CD8-positive, alpha-beta memory T cell (primary cell): ENCODE data around the gene BEST1. TPM values are rescaled to one million over a fixed set of nuclear protein-coding genes. Genes with fewer than 3 reads are reported as not detected.
A peak's percentile ranks its signal among the peaks of the same experiment; 100 is the strongest.

ENCODE experiments used
- CTCF ChIA-PET: fragments of 350-600 bp; sonication (Branson Sonifier 250); formaldehyde crosslinking; loops from one replicate; lab custom pipeline; 2021; ENCODE audit warnings: antibody characterized with exemption; lab: Charles Lee
- POLR2A ChIA-PET: fragments of 350-600 bp; sonication (Branson Sonifier 250); formaldehyde crosslinking; loops from one replicate; lab custom pipeline; 2021; ENCODE audit warnings: antibody characterized with exemption; lab: Charles Lee
- DNase-seq, 5 donors: peaks; one replicate each; pipeline versions ENCODE4 v3.0.0 to v3.0.0-alpha.2; 2020 to 2022; ENCODE audit warnings: mixed read lengths in 1 of 5
- H3K27ac ChIP-seq: one replicate; pipeline ENCODE4 v1.7.0; 2013; ENCODE audit warnings: low read depth, mild to moderate bottlenecking, low read length, moderate library complexity
- H3K27me3 ChIP-seq: 2 replicates; pipeline ENCODE4 v1.7.0; 2013; ENCODE audit warnings: low read length, mild to moderate bottlenecking; ENCODE audit not compliant: insufficient read depth, poor library complexity, severe bottlenecking
- H3K36me3 ChIP-seq: 2 replicates; pipeline ENCODE4 v1.7.0; 2013; ENCODE audit warnings: mild to moderate bottlenecking, low read length, moderate library complexity; ENCODE audit not compliant: insufficient read depth
- H3K4me1 ChIP-seq: 2 replicates; pipeline ENCODE4 v1.7.0; 2013; ENCODE audit warnings: mild to moderate bottlenecking, low read length, moderate library complexity; ENCODE audit not compliant: insufficient read depth
- H3K4me3 ChIP-seq: 2 replicates; pipeline ENCODE4 v1.7.0; 2013; ENCODE audit warnings: mild to moderate bottlenecking, low read length
- H3K9me3 ChIP-seq: 2 replicates; pipeline ENCODE4 v1.7.0; 2013; ENCODE audit warnings: mild to moderate bottlenecking, low read length
- H3K27ac Mint-ChIP-seq, 8 donors: one replicate each; pipeline ENCODE4 v1.8.0; 2020 to 2021; ENCODE audit warnings: mixed read lengths in 8 of 8, mild to moderate bottlenecking in 6 of 8, inconsistent platforms in 3 of 8, moderate library complexity in 3 of 8
- H3K27me3 Mint-ChIP-seq, 2 donors: one replicate each; pipeline ENCODE4 v1.8.0; 2020 to 2021; ENCODE audit warnings: mixed read lengths in 2 of 2, mild to moderate bottlenecking in 1 of 2, moderate library complexity in 1 of 2
- H3K36me3 Mint-ChIP-seq, 3 donors: one replicate each; pipeline ENCODE4 v1.8.0; 2020 to 2021; ENCODE audit warnings: mixed read lengths in 3 of 3, inconsistent platforms in 1 of 3, mild to moderate bottlenecking in 1 of 3
- H3K4me1 Mint-ChIP-seq, 3 donors: one replicate each; pipeline ENCODE4 v1.8.0; 2020 to 2021; ENCODE audit warnings: mixed read lengths in 3 of 3, inconsistent platforms in 1 of 3, mild to moderate bottlenecking in 1 of 3
- H3K4me3 Mint-ChIP-seq, 7 donors: one replicate each; pipeline ENCODE4 v1.8.0; 2020 to 2021; ENCODE audit warnings: mixed read lengths in 7 of 7, mild to moderate bottlenecking in 6 of 7, moderate library complexity in 4 of 7, inconsistent platforms in 2 of 7
- H3K9me3 Mint-ChIP-seq, 5 donors: one replicate each; pipeline ENCODE4 v1.8.0; 2020 to 2022; ENCODE audit warnings: mixed read lengths in 5 of 5, mild to moderate bottlenecking in 3 of 5, moderate library complexity in 2 of 5, inconsistent platforms in 1 of 5
- polyA plus RNA-seq: library from polyadenylated mRNA; unstranded; fragments of 300-500 nt; fragmentation: Illumina TruSeq; gene quantifications from one replicate; pipeline ENCODE4 v1.2.3, GENCODE V29; 2021
- total RNA-seq, 2 experiments: library from RNA; stranded (reverse); gene quantifications; one replicate each; pipeline ENCODE4 v1.2.3, GENCODE V29; 2021

BEST1 gene
- total RNA-seq (under 1 TPM in 1 of 2 experiments, not detected in 1; 0.09 TPM), polyA plus RNA-seq (1.5 TPM)

DNA sequence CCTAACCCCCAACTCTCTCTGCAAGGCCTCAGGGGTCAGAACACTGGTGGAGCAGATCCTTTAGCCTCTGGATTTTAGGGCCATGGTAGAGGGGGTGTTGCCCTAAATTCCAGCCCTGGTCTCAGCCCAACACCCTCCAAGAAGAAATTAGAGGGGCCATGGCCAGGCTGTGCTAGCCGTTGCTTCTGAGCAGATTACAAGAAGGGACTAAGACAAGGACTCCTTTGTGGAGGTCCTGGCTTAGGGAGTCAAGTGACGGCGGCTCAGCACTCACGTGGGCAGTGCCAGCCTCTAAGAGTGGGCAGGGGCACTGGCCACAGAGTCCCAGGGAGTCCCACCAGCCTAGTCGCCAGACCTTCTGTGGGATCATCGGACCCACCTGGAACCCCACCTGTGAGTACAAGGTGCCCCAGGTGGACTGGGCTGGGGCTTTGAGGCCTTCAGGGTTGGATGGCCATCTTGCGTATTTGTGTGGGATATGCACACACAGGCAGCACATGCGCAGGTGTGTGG is at the start of gene BEST1:
Gene BEST1 (plus strand): TSS at position 317 of the 513 bp plus-strand sequence. CDS start 1,456 bp downstream, outside the sequence.
- Mint-ChIP-seq H3K27ac (peak within 1 kb of the TSS in 3 of 8 donors; percentile 35 to 70 (median 52)), H3K4me1 (peaks cover 0 to 3% (median 0%) of the 10 kb centered on the region in 3 donors), H3K9me3 (no peaks in the 10 kb centered on the region), H3K36me3 (no peaks in the 10 kb centered on the region), H3K27me3 (peaks cover 16 to 26% of the 10 kb centered on the region in 2 donors), H3K4me3 (no peak within 1 kb of the TSS)
- Histone ChIP-seq H3K36me3 (no peaks in the 10 kb centered on the region), H3K27me3 (no peaks in the 10 kb centered on the region), H3K9me3 (no peaks in the 10 kb centered on the region), H3K4me3 (no peak within 1 kb of the TSS), H3K4me1 (no peaks in the 10 kb centered on the region), H3K27ac (peak within 1 kb of the TSS; percentile 60)
- POLR2A ChIA-PET: no interaction called here
- DNase-seq: no peak
- CTCF ChIA-PET: interaction anchor here (1.1 to 6.8 kb wide), 6 partner anchors 18 to 158 kb away, joined by 3 to 45 read pairs (median 7); no protein-coding TSS in a partner anchor

DNA sequence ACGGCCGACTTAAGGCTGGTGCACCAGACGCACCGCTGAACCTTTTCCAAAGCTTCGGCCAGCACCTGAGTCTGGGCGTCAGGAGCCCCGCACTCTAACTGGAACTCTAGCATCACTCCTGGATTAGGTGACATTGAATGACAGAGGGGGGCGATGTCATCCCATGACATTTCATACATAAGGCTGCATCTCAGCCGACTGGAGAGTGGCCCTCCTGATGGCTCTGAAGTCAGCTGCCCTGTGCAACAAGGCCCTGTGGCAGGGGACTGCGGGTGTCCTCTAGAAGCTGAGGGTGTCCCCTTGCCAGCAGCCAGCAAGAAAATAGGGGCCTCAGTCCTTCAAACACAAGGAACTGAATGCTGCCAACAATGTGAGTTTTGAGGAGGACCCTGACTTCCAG is 48.8 kb upstream of the BEST1 start:
- CTCF ChIA-PET: interaction anchor here (1.0 to 10.8 kb wide), 3 partner anchors 67 to 206 kb away, joined by 3 to 232 read pairs (median 91); no protein-coding TSS in a partner anchor
- H3K27me3 Mint-ChIP-seq: peaks cover 0 to 4% of the 10 kb centered on the region in 2 donors
- Histone ChIP-seq H3K27me3 (no peaks in the 10 kb centered on the region), H3K36me3 (no peaks in the 10 kb centered on the region), H3K4me3 (no peak overlapping the region), H3K27ac (no peak overlapping the region), H3K4me1 (no peaks in the 10 kb centered on the region), H3K9me3 (no peaks in the 10 kb centered on the region)
- POLR2A ChIA-PET: no interaction called here
- no peaks in the 10 kb centered on the region for H3K36me3 Mint-ChIP-seq
- peak overlapping the region in 1 of 8 donors; percentile 72 for H3K27ac Mint-ChIP-seq
- no peak overlapping the region for H3K4me3 Mint-ChIP-seq
- H3K4me1 Mint-ChIP-seq: peaks cover 5 to 11% (median 6%) of the 10 kb centered on the region in 3 donors
- no peak for DNase-seq
- H3K9me3 Mint-ChIP-seq: no peaks in the 10 kb centered on the region

DNA sequence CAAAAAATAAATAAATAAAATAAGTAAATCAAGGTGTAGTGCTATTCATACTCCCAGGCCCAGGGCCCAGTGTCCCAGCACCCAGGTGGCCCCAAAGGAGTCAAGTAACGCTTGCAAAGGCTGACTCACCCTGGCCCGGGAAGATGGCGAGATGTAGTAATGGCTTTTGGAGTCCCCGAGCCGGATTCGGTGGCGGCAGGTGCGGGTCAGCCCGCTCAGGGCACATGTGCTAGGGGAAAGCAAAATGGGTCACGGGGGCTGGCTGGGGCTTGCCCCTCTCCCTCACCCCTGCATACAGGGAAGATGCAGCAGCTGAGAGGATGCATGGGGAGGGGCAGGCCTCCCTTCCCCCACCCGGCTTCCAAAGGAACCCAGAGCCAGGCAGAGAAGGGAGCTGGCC is 47.8 kb upstream of the BEST1 start:
- POLR2A ChIA-PET: no interaction called here
- no peak for DNase-seq

DNA sequence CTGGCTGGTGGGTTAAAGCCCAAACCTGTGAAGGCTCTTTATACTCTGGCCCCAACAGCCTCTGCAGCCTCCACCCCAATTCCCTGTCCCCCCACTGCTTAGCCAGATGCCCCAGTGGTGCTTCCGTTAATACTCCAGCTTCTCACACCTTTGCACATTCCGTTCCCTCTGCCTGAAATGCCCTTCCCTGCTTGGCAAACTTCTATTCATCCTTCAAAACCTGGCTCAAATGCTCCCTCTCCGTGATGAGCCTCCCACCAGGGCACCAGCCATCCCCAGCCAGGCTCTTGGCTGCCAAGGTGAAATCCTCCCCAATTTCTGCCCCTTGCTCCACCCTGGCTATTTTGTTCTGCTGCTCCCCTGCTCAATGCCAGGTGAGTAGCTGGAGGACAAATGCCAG is 46.3 kb upstream of the BEST1 start:
- H3K27ac Mint-ChIP-seq: peak overlapping the region in 1 of 8 donors; percentile 85
- no peak overlapping the region for H3K4me3 Mint-ChIP-seq
- POLR2A ChIA-PET: no interaction called here

More for the DNA sequence above, 47.8 kb upstream of the BEST1 start:
- no peaks in the 10 kb centered on the region for H3K36me3 Mint-ChIP-seq
- peaks cover 5 to 11% (median 6%) of the 10 kb centered on the region in 3 donors for H3K4me1 Mint-ChIP-seq
- H3K27ac Mint-ChIP-seq: no peak overlapping the region
- no peaks in the 10 kb centered on the region for H3K36me3 ChIP-seq
- H3K27ac ChIP-seq: no peak overlapping the region
- no peaks in the 10 kb centered on the region for H3K9me3 Mint-ChIP-seq
- peaks cover 0 to 4% of the 10 kb centered on the region in 2 donors for H3K27me3 Mint-ChIP-seq
- H3K9me3 ChIP-seq: no peaks in the 10 kb centered on the region
- H3K4me3 ChIP-seq: no peak overlapping the region
- H3K4me1 ChIP-seq: no peaks in the 10 kb centered on the region
- no peak overlapping the region for H3K4me3 Mint-ChIP-seq
- CTCF ChIA-PET: interaction anchor here (1.3 to 10.8 kb wide), 4 partner anchors 45 to 205 kb away, joined by 3 to 232 read pairs (median 49); no protein-coding TSS in a partner anchor
- no peaks in the 10 kb centered on the region for H3K27me3 ChIP-seq

DNA sequence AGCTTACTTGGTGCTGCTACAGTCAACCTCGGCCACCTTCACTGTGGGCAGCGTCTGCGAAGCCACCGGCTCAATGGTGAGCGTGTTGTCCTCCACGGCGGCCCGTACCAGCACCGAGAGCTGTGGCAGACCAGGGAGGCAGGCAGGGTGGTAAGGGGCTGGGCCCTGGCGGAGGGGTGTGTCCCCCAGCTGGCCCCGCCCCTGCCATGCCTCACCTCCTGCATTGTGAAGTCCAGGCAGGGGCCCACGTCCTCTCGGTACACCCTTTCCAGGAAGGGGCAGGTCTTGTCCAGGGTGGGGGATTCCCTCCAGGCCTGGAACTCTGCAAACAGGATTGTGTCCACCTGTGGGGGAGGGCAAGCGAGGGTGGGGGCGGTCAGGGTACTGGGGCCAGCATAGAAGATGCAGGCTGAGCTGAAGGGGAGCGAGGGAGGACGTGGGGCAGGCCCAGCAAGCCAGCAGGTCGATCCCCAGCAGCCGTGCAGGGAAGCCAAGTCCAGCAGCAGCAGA is 45.6 kb upstream of the BEST1 start:
- Histone ChIP-seq H3K9me3 (no peaks in the 10 kb centered on the region), H3K4me1 (no peaks in the 10 kb centered on the region), H3K27ac (no peak overlapping the region), H3K4me3 (no peak overlapping the region), H3K36me3 (no peaks in the 10 kb centered on the region), H3K27me3 (no peaks in the 10 kb centered on the region)
- H3K27ac Mint-ChIP-seq: no peak overlapping the region
- H3K27me3 Mint-ChIP-seq: peaks cover 0 to 2% of the 10 kb centered on the region in 2 donors
- H3K36me3 Mint-ChIP-seq: no peaks in the 10 kb centered on the region
- ChIA-PET POLR2A (no interaction called here), CTCF (interaction anchor here (1.8 to 10.8 kb wide), 3 partner anchors 42 to 203 kb away, joined by 4 to 232 read pairs (median 7); no protein-coding TSS in a partner anchor)
- no peak overlapping the region for H3K4me3 Mint-ChIP-seq
- H3K4me1 Mint-ChIP-seq: no peaks in the 10 kb centered on the region
- no peaks in the 10 kb centered on the region for H3K9me3 Mint-ChIP-seq
- no peak for DNase-seq

More for the DNA sequence above, 46.3 kb upstream of the BEST1 start:
- Histone ChIP-seq H3K27me3 (no peaks in the 10 kb centered on the region), H3K4me3 (no peak overlapping the region), H3K4me1 (no peaks in the 10 kb centered on the region), H3K36me3 (no peaks in the 10 kb centered on the region), H3K27ac (no peak overlapping the region), H3K9me3 (no peaks in the 10 kb centered on the region)
- Mint-ChIP-seq H3K9me3 (no peaks in the 10 kb centered on the region), H3K36me3 (no peaks in the 10 kb centered on the region), H3K27me3 (peaks cover 0 to 2% of the 10 kb centered on the region in 2 donors), H3K4me1 (peaks cover 5 to 7% (median 6%) of the 10 kb centered on the region in 3 donors)
- CTCF ChIA-PET: interaction anchor here (1.3 to 10.8 kb wide), 4 partner anchors 43 to 204 kb away, joined by 3 to 232 read pairs (median 6); no protein-coding TSS in a partner anchor
- no peak for DNase-seq

DNA sequence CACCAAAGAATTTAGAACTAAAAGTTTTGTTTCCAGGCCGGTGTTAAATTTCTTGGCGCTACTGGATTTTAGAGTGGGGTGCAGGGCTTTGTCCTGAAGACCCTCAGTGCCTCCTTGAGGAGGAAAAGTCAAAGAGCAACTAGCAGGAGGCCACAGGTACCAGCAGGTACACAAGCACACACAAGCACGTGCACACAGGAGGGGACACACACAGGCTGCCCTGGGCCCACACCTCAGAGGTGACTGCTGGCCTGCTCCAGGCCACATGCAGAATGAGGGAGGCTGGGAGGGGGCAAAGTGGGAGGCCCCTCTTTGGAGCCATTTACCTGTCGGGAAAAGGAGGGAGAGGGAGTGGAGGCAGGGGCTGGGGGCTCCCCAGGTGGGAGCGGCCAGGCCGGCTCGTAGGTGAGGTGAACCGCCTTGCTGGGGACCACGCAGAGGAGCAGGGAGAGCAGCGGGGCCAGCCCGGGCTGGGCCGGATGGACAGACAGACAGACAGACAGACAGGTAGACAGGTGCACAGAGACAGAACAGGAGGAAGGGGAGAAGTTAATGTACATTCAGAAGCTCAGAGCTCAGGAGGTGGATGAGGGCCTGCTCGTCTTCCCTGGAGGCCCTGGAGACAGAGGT is 45.0 kb upstream of the BEST1 start:
- H3K9me3 ChIP-seq: no peaks in the 10 kb centered on the region
- ChIA-PET CTCF (interaction anchor here (1.8 to 10.8 kb wide), 2 partner anchors 178 to 203 kb away, joined by 4 to 232 read pairs; no protein-coding TSS in a partner anchor), POLR2A (no interaction called here)
- no peaks in the 10 kb centered on the region for H3K9me3 Mint-ChIP-seq
- no peaks in the 10 kb centered on the region for H3K4me1 ChIP-seq
- no peak overlapping the region for H3K4me3 ChIP-seq
- DNase-seq: no peak
- no peaks in the 10 kb centered on the region for H3K27me3 ChIP-seq
- H3K4me3 Mint-ChIP-seq: no peak overlapping the region
- no peaks in the 10 kb centered on the region for H3K36me3 ChIP-seq
- H3K27ac Mint-ChIP-seq: no peak overlapping the region
- H3K4me1 Mint-ChIP-seq: no peaks in the 10 kb centered on the region
- H3K27ac ChIP-seq: no peak overlapping the region
- peaks cover 0 to 2% of the 10 kb centered on the region in 2 donors for H3K27me3 Mint-ChIP-seq
- no peaks in the 10 kb centered on the region for H3K36me3 Mint-ChIP-seq

DNA sequence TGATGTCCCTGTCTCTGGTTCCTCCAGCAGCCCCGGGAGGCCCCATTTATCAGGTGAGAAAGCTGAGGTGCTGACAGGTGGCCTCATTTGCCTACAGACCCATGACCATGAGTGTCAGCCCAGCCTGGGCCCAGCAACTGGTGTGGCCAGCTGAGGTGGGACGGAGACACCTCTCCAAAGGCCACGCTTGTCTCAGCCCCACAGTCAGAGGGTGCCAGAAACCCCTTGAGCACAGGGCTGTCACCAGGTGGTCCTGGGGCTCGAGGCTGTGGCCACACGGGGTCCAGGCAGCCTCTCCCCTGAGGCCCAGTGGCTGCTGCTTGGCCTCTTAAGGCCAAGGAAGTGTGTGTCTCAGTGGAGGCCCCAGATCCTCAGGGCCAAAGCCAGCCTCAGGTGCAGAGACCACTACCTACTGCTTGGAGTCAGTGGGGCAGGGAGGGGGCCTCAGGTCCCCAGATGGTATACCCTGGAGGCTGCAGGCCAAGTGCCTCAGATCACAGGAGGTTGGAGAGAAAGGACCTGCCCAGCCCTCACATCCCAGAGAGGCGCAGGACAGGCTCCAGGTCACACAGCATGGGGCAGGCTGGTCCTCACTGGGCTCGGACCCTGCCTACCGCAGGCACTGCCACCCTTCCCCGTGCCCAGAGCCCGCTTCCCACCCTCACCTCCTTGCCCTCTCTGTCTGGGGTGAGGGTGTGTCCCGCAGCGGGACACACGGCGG is 44.2 kb upstream of the BEST1 start:
- Mint-ChIP-seq H3K9me3 (no peaks in the 10 kb centered on the region), H3K4me1 (no peaks in the 10 kb centered on the region), H3K36me3 (no peaks in the 10 kb centered on the region), H3K4me3 (no peak overlapping the region), H3K27ac (no peak overlapping the region), H3K27me3 (peaks cover 0 to 2% of the 10 kb centered on the region in 2 donors)
- CTCF ChIA-PET: interaction anchor here (10.8 kb wide), 1 partner anchor 178 kb away, joined by 232 read pairs; no protein-coding TSS in a partner anchor
- no peak for DNase-seq
- Histone ChIP-seq H3K9me3 (no peaks in the 10 kb centered on the region), H3K4me3 (no peak overlapping the region), H3K27ac (no peak overlapping the region), H3K4me1 (no peaks in the 10 kb centered on the region), H3K36me3 (no peaks in the 10 kb centered on the region), H3K27me3 (no peaks in the 10 kb centered on the region)
- POLR2A ChIA-PET: interaction anchor here (0.7 kb wide), 1 partner anchor 89 kb away, joined by 3 read pairs; no protein-coding TSS in a partner anchor
